ENCODE measurements around the gene YIF1A. TPM values are rescaled to one million over a fixed set of nuclear protein-coding genes. Genes with fewer than 3 reads are reported as not detected.

YIF1A gene
- polyA plus RNA-seq, 1 of the 3 experiments (the other 2 are of a cell fraction), result 123 TPM

- peaks cover 24 to 62% of the 10 kb centered on the region in 2 experiments for H3K36me3 ChIP-seq (replicated peaks in 1 of 2; ENCODE audit: control insufficient read depth in 1 of 2, insufficient read depth in 2 of 2, low read length in 1 of 2)
- H4K20me1 ChIP-seq (ENCODE audit: insufficient read depth), result peaks cover 19% of the 10 kb centered on the region
- no peaks in the 10 kb centered on the region for H3K9me3 ChIP-seq
- no peak overlapping the region for H2AFZ ChIP-seq (ENCODE audit: low read depth)
- CTCF ChIA-PET, result interaction anchor here (0.9 to 1.4 kb wide), 2 partner anchors 50 to 193 kb away, joined by 3 to 5 read pairs; no protein-coding TSS in a partner anchor
- peaks cover 26% of the 10 kb centered on the region for H3K79me2 ChIP-seq (ENCODE audit: insufficient read depth)
- no peak for DNase-seq
- no peak overlapping the region for H3K27ac ChIP-seq (ENCODE audit: low read depth in 2 of 2, low read length in 1 of 2)
- H3K4me2 ChIP-seq, result no peak overlapping the region
- POLR2A ChIA-PET, result interaction anchor here (0.6 kb wide), 1 partner anchor 368 kb away, joined by 3 read pairs; no protein-coding TSS in a partner anchor
- H3K9me2 ChIP-seq, result no peaks in the 10 kb centered on the region
- no peak overlapping the region for H3K4me3 ChIP-seq (ENCODE audit: low read depth in 2 of 2, low read length in 1 of 2)
- no peaks in the 10 kb centered on the region for H3K27me3 ChIP-seq (ENCODE audit: insufficient read depth)
- H3K4me1 ChIP-seq (ENCODE audit: control insufficient read depth in 1 of 2, insufficient read depth in 2 of 2, low read depth in 1 of 2, low read length in 1 of 2), result peaks cover 0 to 17% of the 10 kb centered on the region in 2 experiments; a peak in 2 of 4 replicates
- H3K9ac ChIP-seq, result no peak overlapping the region
- 98% methylated on average over 11 of the region's 16 CpGs for WGBS (ENCODE audit: low lambda C conversion rate)
- no peak for TF ChIP-seq TEAD4 (IDR thresholded peaks at IDR 0.05; ENCODE audit: borderline replicate concordance, insufficient read depth)
- H3F3A ChIP-seq (replicated peaks; ENCODE audit: insufficient read depth), result peaks cover 19% of the 10 kb centered on the region
Observed at GRCh38 chr11:66261578-66261977, 27.4 kb downstream of the YIF1A start.

DNA sequence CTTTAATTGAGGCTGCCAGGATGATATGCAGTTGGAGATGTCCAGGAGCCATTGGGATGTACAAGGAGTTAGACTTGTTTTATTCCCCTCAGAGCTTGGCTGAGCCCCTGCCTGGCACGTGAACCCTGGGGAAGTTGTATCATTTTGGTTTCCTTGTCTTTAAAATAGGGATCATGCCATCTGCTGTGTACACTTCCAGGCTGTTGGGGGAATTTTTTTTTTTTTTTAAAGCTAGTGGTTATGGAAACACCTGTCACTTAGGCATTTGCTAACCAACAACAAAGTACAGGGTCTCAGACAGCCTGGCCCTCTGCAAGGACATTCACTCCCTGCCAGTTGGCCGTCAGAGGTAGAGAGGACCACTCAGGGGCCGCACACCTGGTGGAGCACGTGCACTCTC is 29.0 kb downstream of the YIF1A start:
- Histone ChIP-seq H3F3A (replicated peaks; ENCODE audit: insufficient read depth) (peaks cover 23% of the 10 kb centered on the region), H3K27ac (ENCODE audit: low read depth in 2 of 2, low read length in 1 of 2) (no peak overlapping the region), H3K9me2 (no peaks in the 10 kb centered on the region), H3K36me3 (replicated peaks in 1 of 2; ENCODE audit: control insufficient read depth in 1 of 2, insufficient read depth in 2 of 2, low read length in 1 of 2) (peaks cover 24 to 50% of the 10 kb centered on the region in 2 experiments), H3K4me3 (ENCODE audit: low read depth in 2 of 2, low read length in 1 of 2) (no peak overlapping the region), H3K9ac (no peak overlapping the region), H2AFZ (ENCODE audit: low read depth) (no peak overlapping the region), H3K4me1 (ENCODE audit: control insufficient read depth in 1 of 2, insufficient read depth in 2 of 2, low read depth in 1 of 2, low read length in 1 of 2) (peaks cover 0 to 14% of the 10 kb centered on the region in 2 experiments; a peak in 2 of 4 replicates), H3K79me2 (ENCODE audit: insufficient read depth) (peaks cover 26% of the 10 kb centered on the region), H4K20me1 (ENCODE audit: insufficient read depth) (peaks cover 19% of the 10 kb centered on the region), H3K9me3 (no peaks in the 10 kb centered on the region), H3K27me3 (ENCODE audit: insufficient read depth) (no peaks in the 10 kb centered on the region), H3K4me2 (no peak overlapping the region)
- ChIA-PET CTCF (interaction anchor here (1.1 to 2.1 kb wide), 2 partner anchors 10 to 23 kb away, joined by 3 to 11 read pairs; no protein-coding TSS in a partner anchor), POLR2A (no interaction called here)
- 100% methylated on average over 4 of the region's 4 CpGs for WGBS (ENCODE audit: low lambda C conversion rate)
- DNase-seq, result no peak
- TF ChIP-seq RAD21 (IDR thresholded peaks at IDR 0.05; ENCODE audit: low read length) (no peak), TCF12 (IDR thresholded peaks at IDR 0.05) (no peak), GABPA (IDR thresholded peaks at IDR 0.05; ENCODE audit: low read depth) (no peak), POLR2AphosphoS5 (IDR thresholded peaks at IDR 0.05; ENCODE audit: low read depth, low read length) (no peak), FOSL2 (IDR thresholded peaks at IDR 0.05; ENCODE audit: borderline replicate concordance, low read depth) (no peak), NFIC (IDR thresholded peaks at IDR 0.05; ENCODE audit: borderline replicate concordance) (no peak), SIN3A (IDR thresholded peaks at IDR 0.05; ENCODE audit: borderline replicate concordance, low read depth, low read length) (no peak), ZBTB33 (IDR thresholded peaks at IDR 0.05; ENCODE audit: borderline replicate concordance, low read depth) (no peak), EZH2phosphoT487 (IDR thresholded peaks at IDR 0.05; ENCODE audit: borderline replicate concordance, low read depth) (no peak), MAX (IDR thresholded peaks at IDR 0.05; ENCODE audit: low read depth) (no peak), FOXJ3 (CRISPR knock-in tag; IDR thresholded peaks at IDR 0.05) (no peak), MEF2A (IDR thresholded peaks at IDR 0.05; ENCODE audit: borderline replicate concordance, low read depth) (no peak), NRF1 (IDR thresholded peaks at IDR 0.05; ENCODE audit: low read depth, low read length) (no peak), RFX5 (IDR thresholded peaks at IDR 0.05; ENCODE audit: low read length) (no peak), EP300 (IDR thresholded peaks at IDR 0.05; ENCODE audit: borderline replicate concordance in 1 of 2, low read depth in 1 of 2, low read length in 1 of 2) (no peak)
- TF ChIP-seq, protein P1, sequence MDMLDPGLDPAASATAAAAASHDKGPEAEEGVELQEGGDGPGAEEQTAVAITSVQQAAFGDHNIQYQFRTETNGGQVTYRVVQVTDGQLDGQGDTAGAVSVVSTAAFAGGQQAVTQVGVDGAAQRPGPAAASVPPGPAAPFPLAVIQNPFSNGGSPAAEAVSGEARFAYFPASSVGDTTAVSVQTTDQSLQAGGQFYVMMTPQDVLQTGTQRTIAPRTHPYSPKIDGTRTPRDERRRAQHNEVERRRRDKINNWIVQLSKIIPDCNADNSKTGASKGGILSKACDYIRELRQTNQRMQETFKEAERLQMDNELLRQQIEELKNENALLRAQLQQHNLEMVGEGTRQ (IDR thresholded peaks at IDR 0.05; ENCODE audit: borderline replicate concordance, low read depth, low read length), result no peak
- TF ChIP-seq, protein P2, sequence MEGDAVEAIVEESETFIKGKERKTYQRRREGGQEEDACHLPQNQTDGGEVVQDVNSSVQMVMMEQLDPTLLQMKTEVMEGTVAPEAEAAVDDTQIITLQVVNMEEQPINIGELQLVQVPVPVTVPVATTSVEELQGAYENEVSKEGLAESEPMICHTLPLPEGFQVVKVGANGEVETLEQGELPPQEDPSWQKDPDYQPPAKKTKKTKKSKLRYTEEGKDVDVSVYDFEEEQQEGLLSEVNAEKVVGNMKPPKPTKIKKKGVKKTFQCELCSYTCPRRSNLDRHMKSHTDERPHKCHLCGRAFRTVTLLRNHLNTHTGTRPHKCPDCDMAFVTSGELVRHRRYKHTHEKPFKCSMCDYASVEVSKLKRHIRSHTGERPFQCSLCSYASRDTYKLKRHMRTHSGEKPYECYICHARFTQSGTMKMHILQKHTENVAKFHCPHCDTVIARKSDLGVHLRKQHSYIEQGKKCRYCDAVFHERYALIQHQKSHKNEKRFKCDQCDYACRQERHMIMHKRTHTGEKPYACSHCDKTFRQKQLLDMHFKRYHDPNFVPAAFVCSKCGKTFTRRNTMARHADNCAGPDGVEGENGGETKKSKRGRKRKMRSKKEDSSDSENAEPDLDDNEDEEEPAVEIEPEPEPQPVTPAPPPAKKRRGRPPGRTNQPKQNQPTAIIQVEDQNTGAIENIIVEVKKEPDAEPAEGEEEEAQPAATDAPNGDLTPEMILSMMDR (IDR thresholded peaks at IDR 0.05), result no peak

Data from SK-N-SH (cell line).